Measurements from ENCODE around the gene MYO7B. TPM values are rescaled to one million over a fixed set of nuclear protein-coding genes. Genes with fewer than 3 reads are reported as not detected.
A peak's percentile ranks its signal among the peaks of the same experiment; 100 is the strongest.

Gene MYO7B
- total RNA-seq, 1 donor = under 0.01 TPM

DNA sequence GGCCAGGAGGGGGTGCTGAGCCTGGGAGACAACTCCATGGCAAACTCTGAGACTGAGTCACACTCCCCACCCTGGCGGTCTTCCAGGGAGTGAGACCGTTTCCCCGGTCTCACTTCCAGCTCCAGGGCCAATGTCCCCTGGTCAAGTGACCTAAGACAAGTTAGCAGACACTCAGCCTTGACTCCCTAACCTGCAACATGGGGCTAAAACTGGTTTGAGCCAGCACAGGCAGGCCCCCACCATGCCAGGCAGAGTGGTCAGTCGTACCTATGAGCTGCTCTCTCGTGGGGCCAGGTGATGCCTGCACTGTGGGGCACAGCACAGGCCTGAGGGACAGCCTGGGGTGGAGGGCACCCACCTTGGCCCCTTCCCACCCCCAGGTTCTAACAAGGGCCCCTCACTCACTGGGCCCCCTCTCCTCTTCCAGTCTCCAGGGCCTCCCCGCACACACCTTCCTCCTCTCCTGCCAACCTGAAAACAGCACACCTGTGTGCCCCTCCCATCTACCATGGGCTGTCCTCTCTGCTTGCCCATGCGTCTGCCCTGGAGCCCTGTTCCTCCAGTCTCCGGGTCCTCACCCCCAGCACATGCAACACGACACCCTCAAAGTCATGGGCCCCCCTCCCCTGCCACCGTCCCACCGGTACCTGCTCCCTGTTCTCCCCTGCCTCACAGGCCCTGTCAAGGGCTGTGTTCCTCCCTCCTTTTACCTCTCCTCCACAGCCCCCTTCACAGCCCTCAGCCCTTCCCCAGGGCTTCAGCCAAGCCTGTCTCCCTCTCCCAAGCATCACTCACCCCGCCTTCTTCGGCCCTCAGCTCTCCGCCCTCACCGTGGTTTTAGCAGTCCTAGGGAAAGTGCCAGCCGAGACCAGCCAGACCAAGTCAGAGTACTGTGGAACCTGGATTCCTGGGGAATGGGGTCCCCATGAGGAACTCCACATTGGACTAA lies 112.0 kb downstream of the MYO7B start:
- no peak for DNase-seq (ENCODE audit: insufficient read length, low spot score, missing footprints)
- Histone ChIP-seq H3K4me1 (ENCODE audit: insufficient read depth, low read length) (peaks cover 6% of the 10 kb centered on the region), H3K27ac (ENCODE audit: low read depth, low read length) (no peak overlapping the region), H4K20me1 (ENCODE audit: insufficient read depth, low read length) (no peaks in the 10 kb centered on the region), H3K36me3 (ENCODE audit: insufficient read depth, low read length) (no peaks in the 10 kb centered on the region), H3K4me3 (ENCODE audit: insufficient read depth, low read length) (no peak overlapping the region), H2AFZ (ENCODE audit: low read length) (no peak overlapping the region), H3K4me2 (ENCODE audit: insufficient read depth, low read length) (no peak overlapping the region), H3K79me2 (ENCODE audit: insufficient read depth, low read length) (no peaks in the 10 kb centered on the region), H3K9me3 (ENCODE audit: low read depth, low read length) (no peaks in the 10 kb centered on the region), H3K27me3 (ENCODE audit: insufficient read depth, low read length) (no peaks in the 10 kb centered on the region)
- TF ChIP-seq, protein P1, sequence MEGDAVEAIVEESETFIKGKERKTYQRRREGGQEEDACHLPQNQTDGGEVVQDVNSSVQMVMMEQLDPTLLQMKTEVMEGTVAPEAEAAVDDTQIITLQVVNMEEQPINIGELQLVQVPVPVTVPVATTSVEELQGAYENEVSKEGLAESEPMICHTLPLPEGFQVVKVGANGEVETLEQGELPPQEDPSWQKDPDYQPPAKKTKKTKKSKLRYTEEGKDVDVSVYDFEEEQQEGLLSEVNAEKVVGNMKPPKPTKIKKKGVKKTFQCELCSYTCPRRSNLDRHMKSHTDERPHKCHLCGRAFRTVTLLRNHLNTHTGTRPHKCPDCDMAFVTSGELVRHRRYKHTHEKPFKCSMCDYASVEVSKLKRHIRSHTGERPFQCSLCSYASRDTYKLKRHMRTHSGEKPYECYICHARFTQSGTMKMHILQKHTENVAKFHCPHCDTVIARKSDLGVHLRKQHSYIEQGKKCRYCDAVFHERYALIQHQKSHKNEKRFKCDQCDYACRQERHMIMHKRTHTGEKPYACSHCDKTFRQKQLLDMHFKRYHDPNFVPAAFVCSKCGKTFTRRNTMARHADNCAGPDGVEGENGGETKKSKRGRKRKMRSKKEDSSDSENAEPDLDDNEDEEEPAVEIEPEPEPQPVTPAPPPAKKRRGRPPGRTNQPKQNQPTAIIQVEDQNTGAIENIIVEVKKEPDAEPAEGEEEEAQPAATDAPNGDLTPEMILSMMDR (IDR thresholded peaks at IDR 0.05; ENCODE audit: extremely low read depth, low read depth, low read length) = no peak

DNA sequence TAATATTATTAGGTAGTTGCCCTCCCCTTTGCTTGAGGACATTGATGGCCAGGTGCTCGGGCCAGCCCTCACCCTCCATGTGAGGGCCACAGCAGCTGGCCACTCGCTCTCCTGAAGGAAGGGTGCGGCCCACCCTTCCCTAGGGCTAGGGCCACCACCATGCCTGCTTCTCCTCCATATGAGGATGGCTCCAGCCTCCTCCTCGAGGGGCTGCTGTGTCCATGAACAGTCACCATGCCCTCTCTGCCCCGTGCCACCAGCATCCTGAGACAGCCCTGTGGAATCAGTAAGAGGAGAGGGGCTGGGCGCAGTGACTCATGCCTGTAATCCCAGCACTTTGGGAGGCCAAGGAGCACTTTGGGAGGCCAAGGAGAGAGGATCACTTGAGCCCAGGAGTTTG lies 112.8 kb downstream of the MYO7B start:
- H3K4me1 ChIP-seq (ENCODE audit: insufficient read depth, low read length) = peaks cover 6% of the 10 kb centered on the region
- H3K4me2 ChIP-seq (ENCODE audit: insufficient read depth, low read length) = no peak overlapping the region
- no peak overlapping the region for H2AFZ ChIP-seq (ENCODE audit: low read length)
- H4K20me1 ChIP-seq (ENCODE audit: insufficient read depth, low read length) = no peaks in the 10 kb centered on the region
- DNase-seq (ENCODE audit: insufficient read length, low spot score, missing footprints) = no peak
- TF ChIP-seq, protein P1 (IDR thresholded peaks at IDR 0.05; ENCODE audit: extremely low read depth, low read depth, low read length) = no peak
- H3K79me2 ChIP-seq (ENCODE audit: insufficient read depth, low read length) = no peaks in the 10 kb centered on the region
- no peaks in the 10 kb centered on the region for H3K9me3 ChIP-seq (ENCODE audit: low read depth, low read length)
- no peak overlapping the region for H3K4me3 ChIP-seq (ENCODE audit: insufficient read depth, low read length)
- H3K36me3 ChIP-seq (ENCODE audit: insufficient read depth, low read length) = no peaks in the 10 kb centered on the region
- no peaks in the 10 kb centered on the region for H3K27me3 ChIP-seq (ENCODE audit: insufficient read depth, low read length)
- no peak overlapping the region for H3K27ac ChIP-seq (ENCODE audit: low read depth, low read length)

DNA sequence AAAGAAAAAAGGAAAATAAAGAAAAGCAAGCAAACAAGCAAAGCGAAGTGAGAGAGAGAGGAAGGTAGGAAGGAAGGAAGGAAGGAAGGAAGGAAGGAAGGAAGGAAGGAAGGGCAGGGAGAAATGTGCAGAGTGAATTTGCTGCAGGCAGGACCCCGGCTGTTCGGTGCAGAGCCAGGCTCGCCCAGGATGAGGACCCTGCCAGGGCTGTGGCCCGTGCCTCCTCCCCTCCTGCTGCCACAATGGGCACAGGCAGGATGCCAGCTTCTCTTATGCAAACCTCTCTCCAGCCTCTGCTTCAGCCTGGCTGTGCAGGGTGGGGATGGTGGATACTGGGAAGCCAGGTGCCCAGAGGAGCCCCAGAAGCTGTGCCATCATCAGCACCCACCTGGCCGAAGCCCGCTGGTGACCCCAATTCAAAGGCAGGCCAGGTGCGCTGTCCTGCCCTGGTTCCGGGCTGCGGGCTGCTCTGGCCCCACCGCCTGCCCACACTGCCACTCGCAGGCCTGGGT lies 113.7 kb downstream of the MYO7B start:
- H3K27me3 ChIP-seq (ENCODE audit: insufficient read depth, low read length) = no peaks in the 10 kb centered on the region
- TF ChIP-seq, protein P1 (IDR thresholded peaks at IDR 0.05; ENCODE audit: extremely low read depth, low read depth, low read length) = no peak
- no peak overlapping the region for H3K27ac ChIP-seq (ENCODE audit: low read depth, low read length)
- no peak overlapping the region for H3K4me2 ChIP-seq (ENCODE audit: insufficient read depth, low read length)
- no peaks in the 10 kb centered on the region for H4K20me1 ChIP-seq (ENCODE audit: insufficient read depth, low read length)
- no peak overlapping the region for H3K4me3 ChIP-seq (ENCODE audit: insufficient read depth, low read length)
- peaks cover 6% of the 10 kb centered on the region for H3K4me1 ChIP-seq (ENCODE audit: insufficient read depth, low read length)
- no peaks in the 10 kb centered on the region for H3K36me3 ChIP-seq (ENCODE audit: insufficient read depth, low read length)
- H3K9me3 ChIP-seq (ENCODE audit: low read depth, low read length) = no peaks in the 10 kb centered on the region
- no peak overlapping the region for H2AFZ ChIP-seq (ENCODE audit: low read length)
- no peak for DNase-seq (ENCODE audit: insufficient read length, low spot score, missing footprints)
- H3K79me2 ChIP-seq (ENCODE audit: insufficient read depth, low read length) = no peaks in the 10 kb centered on the region

DNA sequence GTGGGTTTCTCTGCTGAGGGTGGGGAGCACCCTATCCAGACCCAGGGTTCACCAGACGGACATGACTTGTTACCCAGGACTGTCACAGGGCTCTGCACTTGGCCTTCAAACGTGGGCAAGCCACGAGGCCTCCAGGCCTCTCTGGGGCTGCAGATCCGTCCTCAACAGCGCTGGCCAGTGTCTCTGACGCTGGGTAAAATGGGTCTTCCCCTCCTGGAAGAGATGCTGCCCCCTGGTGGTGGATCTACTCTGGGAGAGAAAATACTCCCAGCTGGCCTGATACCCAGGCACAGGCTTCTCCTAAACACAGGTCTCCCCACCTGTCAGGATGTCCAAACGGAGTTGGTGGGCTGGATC lies 114.2 kb downstream of the MYO7B start:
- TF ChIP-seq, protein P1 (IDR thresholded peaks at IDR 0.05; ENCODE audit: extremely low read depth, low read depth, low read length) = peak; percentile 92
- Histone ChIP-seq H3K4me1 (ENCODE audit: insufficient read depth, low read length) (peaks cover 6% of the 10 kb centered on the region), H3K4me2 (ENCODE audit: insufficient read depth, low read length) (no peak overlapping the region), H3K4me3 (ENCODE audit: insufficient read depth, low read length) (no peak overlapping the region), H3K79me2 (ENCODE audit: insufficient read depth, low read length) (no peaks in the 10 kb centered on the region), H3K9me3 (ENCODE audit: low read depth, low read length) (no peaks in the 10 kb centered on the region), H3K36me3 (ENCODE audit: insufficient read depth, low read length) (no peaks in the 10 kb centered on the region), H3K27ac (ENCODE audit: low read depth, low read length) (no peak overlapping the region), H3K27me3 (ENCODE audit: insufficient read depth, low read length) (no peaks in the 10 kb centered on the region), H2AFZ (ENCODE audit: low read length) (peak overlapping the region; percentile 57), H4K20me1 (ENCODE audit: insufficient read depth, low read length) (no peaks in the 10 kb centered on the region)
- peak; percentile 99 for DNase-seq (ENCODE audit: insufficient read length, low spot score, missing footprints)
